Measurements from ENCODE around the gene TMEM207.

The TMEM207 gene

GRCh38 chr3:190385731-190386688 lies 63.7 kb downstream of the TMEM207 start:
- DNase-seq (ENCODE audit: low read depth): peak; percentile 95

GRCh38 chr3:190384309-190384756 lies 65.4 kb downstream of the TMEM207 start:
- no peak for DNase-seq (ENCODE audit: low read depth)

- no peak for DNase-seq (ENCODE audit: low read depth)
Observed at GRCh38 chr3:190382082-190382481, 67.6 kb downstream of the TMEM207 start.

GRCh38 chr3:190381441-190381840 lies 68.3 kb downstream of the TMEM207 start:
- no peak for DNase-seq (ENCODE audit: low read depth)

GRCh38 chr3:190380184-190380583 lies 69.5 kb downstream of the TMEM207 start:
- no peak for DNase-seq (ENCODE audit: low read depth)
